ENCODE measurements around the gene BCAN. TPM values are rescaled to one million over a fixed set of nuclear protein-coding genes. Genes with fewer than 3 reads are reported as not detected.

BCAN gene
- total RNA-seq, 1 experiment from 2014 or later, result 0.37 TPM

DNA sequence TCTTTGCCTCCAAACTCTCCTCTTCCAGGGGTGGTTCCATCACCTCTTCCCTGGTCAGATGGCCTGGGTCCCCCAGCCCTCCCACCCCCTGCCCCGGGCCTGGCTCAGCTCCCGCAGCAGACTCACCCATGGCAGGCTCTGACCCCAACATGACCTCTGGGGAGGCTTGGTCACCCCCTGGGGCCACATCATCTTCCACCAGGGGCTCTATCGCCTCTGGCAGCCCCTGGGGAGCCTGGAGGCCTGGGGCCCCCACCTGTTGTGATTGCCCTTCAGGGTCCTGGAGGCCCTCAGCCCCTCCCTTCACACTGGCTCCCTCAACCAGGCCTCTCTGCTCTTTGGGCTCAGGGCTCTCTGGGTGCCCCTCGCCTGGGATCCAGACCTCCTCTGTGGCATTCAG, 28.9 kb downstream of the BCAN start:
- TF ChIP-seq, protein P1, sequence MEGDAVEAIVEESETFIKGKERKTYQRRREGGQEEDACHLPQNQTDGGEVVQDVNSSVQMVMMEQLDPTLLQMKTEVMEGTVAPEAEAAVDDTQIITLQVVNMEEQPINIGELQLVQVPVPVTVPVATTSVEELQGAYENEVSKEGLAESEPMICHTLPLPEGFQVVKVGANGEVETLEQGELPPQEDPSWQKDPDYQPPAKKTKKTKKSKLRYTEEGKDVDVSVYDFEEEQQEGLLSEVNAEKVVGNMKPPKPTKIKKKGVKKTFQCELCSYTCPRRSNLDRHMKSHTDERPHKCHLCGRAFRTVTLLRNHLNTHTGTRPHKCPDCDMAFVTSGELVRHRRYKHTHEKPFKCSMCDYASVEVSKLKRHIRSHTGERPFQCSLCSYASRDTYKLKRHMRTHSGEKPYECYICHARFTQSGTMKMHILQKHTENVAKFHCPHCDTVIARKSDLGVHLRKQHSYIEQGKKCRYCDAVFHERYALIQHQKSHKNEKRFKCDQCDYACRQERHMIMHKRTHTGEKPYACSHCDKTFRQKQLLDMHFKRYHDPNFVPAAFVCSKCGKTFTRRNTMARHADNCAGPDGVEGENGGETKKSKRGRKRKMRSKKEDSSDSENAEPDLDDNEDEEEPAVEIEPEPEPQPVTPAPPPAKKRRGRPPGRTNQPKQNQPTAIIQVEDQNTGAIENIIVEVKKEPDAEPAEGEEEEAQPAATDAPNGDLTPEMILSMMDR (IDR thresholded peaks at IDR 0.05; ENCODE audit: unreplicated experiment), result no peak
- Mint-ChIP-seq H3K27me3 (ENCODE audit: insufficient read depth, unreplicated experiment) (peaks cover 44% of the 10 kb centered on the region), H3K36me3 (ENCODE audit: insufficient read depth, unreplicated experiment) (no peaks in the 10 kb centered on the region), H3K4me3 (ENCODE audit: unreplicated experiment) (no peak overlapping the region), H3K27ac (ENCODE audit: low read depth, unreplicated experiment) (no peak overlapping the region), H3K4me1 (ENCODE audit: insufficient read depth, unreplicated experiment) (peaks cover 6% of the 10 kb centered on the region), H3K9me3 (ENCODE audit: unreplicated experiment) (no peaks in the 10 kb centered on the region)
- POLR2A ChIA-PET, result interaction anchor here (1.3 kb wide), 1 partner anchor 15 kb away, joined by 4 read pairs; no protein-coding TSS in a partner anchor
- DNase-seq (ENCODE audit: unreplicated experiment), result no peak
- no TSS peak for BruUV-seq (replicated peaks)
- intact Hi-C loops (cut with micrococcal nuclease), result no loop called here
- CTCF ChIA-PET, result interaction anchor here (1.1 to 24.4 kb wide), 4 partner anchors 10 to 257 kb away, joined by 3 to 552 read pairs (median 6); no protein-coding TSS in a partner anchor

DNA sequence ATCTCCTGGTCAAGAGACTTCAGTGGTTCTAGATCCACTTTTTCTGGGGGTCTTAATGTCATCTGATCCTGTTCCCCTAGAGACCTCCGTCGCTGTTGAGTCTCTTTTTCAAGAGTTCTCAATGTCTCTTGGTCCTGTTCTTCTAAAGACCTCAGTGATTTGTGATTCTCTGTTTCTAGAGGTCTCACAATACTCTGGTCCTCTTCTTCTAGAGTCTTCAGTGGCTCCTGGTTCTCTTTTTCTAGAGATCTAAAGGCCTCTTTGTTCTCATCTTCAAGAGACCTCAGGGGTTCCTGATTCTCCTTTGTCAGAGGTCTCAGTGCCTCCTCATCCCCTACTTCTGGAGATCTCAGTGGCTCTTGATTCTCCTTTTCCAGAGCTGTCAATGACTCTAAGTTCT, 29.9 kb downstream of the BCAN start:
- Mint-ChIP-seq H3K36me3 (ENCODE audit: insufficient read depth, unreplicated experiment) (no peaks in the 10 kb centered on the region), H3K9me3 (ENCODE audit: unreplicated experiment) (no peaks in the 10 kb centered on the region), H3K4me3 (ENCODE audit: unreplicated experiment) (no peak overlapping the region), H3K4me1 (ENCODE audit: insufficient read depth, unreplicated experiment) (no peaks in the 10 kb centered on the region), H3K27me3 (ENCODE audit: insufficient read depth, unreplicated experiment) (peaks cover 44% of the 10 kb centered on the region), H3K27ac (ENCODE audit: low read depth, unreplicated experiment) (no peak overlapping the region)
- no TSS peak for BruUV-seq (replicated peaks)
- ChIA-PET CTCF (interaction anchor here (1.0 to 47.2 kb wide), 6 partner anchors 11 to 256 kb away, joined by 3 to 2415 read pairs (median 6); partner anchors contain the start of genes CRABP2, ISG20L2 and METTL25B), POLR2A (interaction anchor here (0.8 to 1.3 kb wide), 4 partner anchors 11 to 95 kb away, joined by 3 to 5 read pairs (median 4); partner anchors contain the start of gene PRCC)
- no peak for DNase-seq (ENCODE audit: unreplicated experiment)
- TF ChIP-seq, protein P1 (IDR thresholded peaks at IDR 0.05; ENCODE audit: unreplicated experiment), result no peak
- intact Hi-C loops (cut with micrococcal nuclease), result no loop called here

DNA sequence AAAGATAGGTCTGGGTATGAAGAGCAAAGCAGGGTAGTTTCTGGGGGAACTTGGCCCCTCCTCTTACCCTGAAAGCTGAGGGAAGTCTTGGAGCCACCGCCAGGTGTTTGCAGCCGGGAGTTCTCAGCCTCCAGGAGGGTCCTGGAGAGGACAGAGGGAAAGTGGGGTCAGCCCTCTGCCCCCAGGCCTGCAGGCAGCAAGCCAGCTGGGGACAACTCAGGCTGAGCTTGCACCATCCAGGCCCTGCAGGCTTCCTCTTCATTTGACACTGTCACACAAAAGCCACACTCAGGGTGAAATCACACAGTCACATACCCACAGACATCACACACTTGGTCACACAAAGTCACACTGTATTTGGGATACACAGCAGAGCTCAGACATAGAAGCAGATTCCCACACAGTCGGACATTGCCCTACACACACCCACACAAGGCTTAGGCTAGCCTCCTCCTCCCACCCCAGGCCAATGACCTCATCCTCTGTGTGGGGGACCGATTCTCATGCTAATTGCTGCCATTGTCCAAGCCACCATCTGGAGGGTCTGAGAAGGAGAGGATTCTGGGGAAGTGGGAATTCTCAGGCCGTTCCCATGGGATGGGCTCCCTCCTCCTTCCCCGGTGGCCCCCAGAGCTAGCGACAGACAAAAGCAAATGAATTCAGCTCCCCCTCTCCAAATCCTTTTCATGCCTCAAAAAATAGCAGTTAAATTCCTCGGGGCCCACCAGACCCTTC, 31.6 kb downstream of the BCAN start:
- Mint-ChIP-seq H3K9me3 (ENCODE audit: unreplicated experiment) (no peaks in the 10 kb centered on the region), H3K4me3 (ENCODE audit: unreplicated experiment) (no peak overlapping the region), H3K36me3 (ENCODE audit: insufficient read depth, unreplicated experiment) (peaks cover 5% of the 10 kb centered on the region), H3K27me3 (ENCODE audit: insufficient read depth, unreplicated experiment) (peaks cover 54% of the 10 kb centered on the region), H3K4me1 (ENCODE audit: insufficient read depth, unreplicated experiment) (peaks cover 6% of the 10 kb centered on the region), H3K27ac (ENCODE audit: low read depth, unreplicated experiment) (no peak overlapping the region)
- TF ChIP-seq, protein P1 (IDR thresholded peaks at IDR 0.05; ENCODE audit: unreplicated experiment), result no peak
- POLR2A ChIA-PET, result interaction anchor here (0.7 kb wide), 1 partner anchor 479 kb away, joined by 3 read pairs; no protein-coding TSS in a partner anchor
- CTCF ChIA-PET, result interaction anchor here (0.6 to 47.2 kb wide), 7 partner anchors 11 to 256 kb away, joined by 3 to 2415 read pairs (median 7); partner anchors contain the start of genes CRABP2, ISG20L2 and METTL25B
- intact Hi-C loops (cut with micrococcal nuclease), result no loop called here
- no TSS peak for BruUV-seq (replicated peaks)
- DNase-seq (ENCODE audit: unreplicated experiment), result no peak
